OCI-LY1 (cell line): ENCODE measurements around the gene PTGS1.
A peak's percentile ranks its signal among the peaks of the same experiment; 100 is the strongest.

Source experiments
- H2AFZ ChIP-seq: fragments of 200-600 bp; sonication (generic), shearing (Covaris generic); 2 replicates; pipeline ENCODE4 v1.6.0; 2014; ENCODE audit warnings: antibody characterized with exemption, mild to moderate bottlenecking, low read length
- H3F3A ChIP-seq: fragments of 200-600 bp; sonication (generic), shearing (Covaris generic); 2 replicates; pipeline ENCODE4 v1.6.0; 2014; ENCODE audit warnings: mild to moderate bottlenecking, antibody characterized with exemption, low read length, moderate library complexity; ENCODE audit not compliant: insufficient read depth
- H3K27ac ChIP-seq: fragments of 200-600 bp; sonication (generic); 2 replicates; pipeline ENCODE4 v1.5.1; 2014; ENCODE audit warnings: low read length, mixed run types, mild to moderate bottlenecking, low read depth; ENCODE audit not compliant: poor library complexity, severe bottlenecking
- H3K27me3 ChIP-seq: fragments of 200-600 bp; sonication (generic); 2 replicates; pipeline ENCODE4 v1.6.0; 2014; ENCODE audit warnings: antibody characterized with exemption, mild to moderate bottlenecking, low read length, moderate library complexity; ENCODE audit not compliant: insufficient read depth
- H3K36me3 ChIP-seq: fragments of 200-600 bp; sonication (generic); 2 replicates; pipeline ENCODE4 v1.6.1; 2014; ENCODE audit warnings: mild to moderate bottlenecking, antibody characterized with exemption, low read length, moderate library complexity, mixed read lengths; ENCODE audit not compliant: insufficient read depth
- H3K4me1 ChIP-seq: fragments of 200-600 bp; sonication (generic); 2 replicates; pipeline ENCODE4 v1.5.1; 2014; ENCODE audit warnings: mild to moderate bottlenecking, low read length, moderate library complexity; ENCODE audit not compliant: insufficient read depth, severe bottlenecking
- H3K4me2 ChIP-seq: fragments of 200-600 bp; sonication (generic), shearing (Covaris generic); 2 replicates; pipeline ENCODE4 v1.6.1; 2014; ENCODE audit warnings: low read length
- H3K4me3 ChIP-seq: fragments of 200-600 bp; sonication (generic); 2 replicates; pipeline ENCODE4 v1.5.1; 2014; ENCODE audit warnings: low read length, low read depth, mild to moderate bottlenecking, mixed read lengths; ENCODE audit not compliant: poor library complexity, severe bottlenecking
- H3K79me2 ChIP-seq: fragments of 200-600 bp; shearing (Covaris generic); 2 replicates; pipeline ENCODE4 v1.6.1; 2016; ENCODE audit warnings: mixed run types, low read length, mixed read lengths; ENCODE audit not compliant: insufficient read depth
- H3K9ac ChIP-seq: fragments of 200-600 bp; sonication (generic), shearing (Covaris generic); 2 replicates; pipeline ENCODE4 v1.6.1; 2014; ENCODE audit warnings: mild to moderate bottlenecking, low read length, mixed read lengths
- H3K9me2 ChIP-seq: fragments of 200-600 bp; sonication (generic), shearing (Covaris generic); 2 replicates; pipeline ENCODE4 v1.6.1; 2014; ENCODE audit warnings: low read depth, mild to moderate bottlenecking, low read length, mixed read lengths
- H3K9me3 ChIP-seq: fragments of 200-600 bp; shearing (Covaris generic); 2 replicates; pipeline ENCODE4 v1.6.1; 2014; ENCODE audit warnings: low read length, mixed read lengths
- H4K20me1 ChIP-seq: fragments of 200-600 bp; sonication (generic), shearing (Covaris generic); 2 replicates; pipeline ENCODE4 v1.6.0; 2016; ENCODE audit warnings: mild to moderate bottlenecking, low read length; ENCODE audit not compliant: insufficient read depth
- EZH2 ChIP-seq: fragments of 200-600 bp; sonication (generic), shearing (Covaris generic); IDR thresholded peaks from 2 replicates; pipeline ENCODE4 v1.8.0; 2017; ENCODE audit warnings: borderline replicate concordance, mixed run types, mild to moderate bottlenecking, antibody characterized with exemption, low read length, moderate library complexity, mixed read lengths
- TF ChIP-seq, protein P1 (sequence below): fragments of 200-600 bp; sonication (generic), shearing (Covaris generic); IDR thresholded peaks from 2 replicates; pipeline ENCODE4 v1.5.1; 2017; ENCODE audit warnings: mild to moderate bottlenecking, antibody characterized with exemption, low read length, moderate library complexity, mixed read lengths

PTGS1 gene

DNA sequence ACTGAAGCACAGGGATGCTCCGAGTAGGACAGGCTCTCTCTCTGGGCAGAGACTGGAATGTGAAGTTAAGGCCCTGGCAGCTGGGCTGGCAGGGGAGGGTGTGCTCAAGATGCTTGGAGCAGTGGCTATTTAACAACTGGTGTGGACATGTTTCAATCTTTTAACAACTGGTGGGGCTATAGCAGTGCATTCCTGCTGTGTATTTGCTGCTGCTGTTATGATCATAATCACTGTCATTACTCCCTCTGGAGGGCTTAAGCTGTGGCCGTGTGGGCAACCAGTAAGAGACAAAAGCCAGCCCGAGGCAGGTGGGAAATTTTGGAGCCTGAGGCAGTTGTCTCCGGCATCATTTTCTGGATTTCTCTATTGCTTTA, 33.3 kb upstream of the PTGS1 start:
- Histone ChIP-seq H3K36me3 (no peaks in the 10 kb centered on the region), H3K27me3 (no peaks in the 10 kb centered on the region), H3F3A (no peaks in the 10 kb centered on the region), H3K9me3 (no peaks in the 10 kb centered on the region), H3K9ac (no peak overlapping the region), H3K4me1 (peaks cover 11% of the 10 kb centered on the region), H3K4me2 (no peak overlapping the region; the same call in 1 of the 2 replicates), H3K4me3 (peak overlapping the region; percentile 51), H2AFZ (no peak overlapping the region), H4K20me1 (no peaks in the 10 kb centered on the region), H3K9me2 (no peaks in the 10 kb centered on the region), H3K79me2 (no peaks in the 10 kb centered on the region), H3K27ac (no peak overlapping the region)
- no peak for TF ChIP-seq EZH2
- TF ChIP-seq, protein P1, sequence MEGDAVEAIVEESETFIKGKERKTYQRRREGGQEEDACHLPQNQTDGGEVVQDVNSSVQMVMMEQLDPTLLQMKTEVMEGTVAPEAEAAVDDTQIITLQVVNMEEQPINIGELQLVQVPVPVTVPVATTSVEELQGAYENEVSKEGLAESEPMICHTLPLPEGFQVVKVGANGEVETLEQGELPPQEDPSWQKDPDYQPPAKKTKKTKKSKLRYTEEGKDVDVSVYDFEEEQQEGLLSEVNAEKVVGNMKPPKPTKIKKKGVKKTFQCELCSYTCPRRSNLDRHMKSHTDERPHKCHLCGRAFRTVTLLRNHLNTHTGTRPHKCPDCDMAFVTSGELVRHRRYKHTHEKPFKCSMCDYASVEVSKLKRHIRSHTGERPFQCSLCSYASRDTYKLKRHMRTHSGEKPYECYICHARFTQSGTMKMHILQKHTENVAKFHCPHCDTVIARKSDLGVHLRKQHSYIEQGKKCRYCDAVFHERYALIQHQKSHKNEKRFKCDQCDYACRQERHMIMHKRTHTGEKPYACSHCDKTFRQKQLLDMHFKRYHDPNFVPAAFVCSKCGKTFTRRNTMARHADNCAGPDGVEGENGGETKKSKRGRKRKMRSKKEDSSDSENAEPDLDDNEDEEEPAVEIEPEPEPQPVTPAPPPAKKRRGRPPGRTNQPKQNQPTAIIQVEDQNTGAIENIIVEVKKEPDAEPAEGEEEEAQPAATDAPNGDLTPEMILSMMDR, result no peak

DNA sequence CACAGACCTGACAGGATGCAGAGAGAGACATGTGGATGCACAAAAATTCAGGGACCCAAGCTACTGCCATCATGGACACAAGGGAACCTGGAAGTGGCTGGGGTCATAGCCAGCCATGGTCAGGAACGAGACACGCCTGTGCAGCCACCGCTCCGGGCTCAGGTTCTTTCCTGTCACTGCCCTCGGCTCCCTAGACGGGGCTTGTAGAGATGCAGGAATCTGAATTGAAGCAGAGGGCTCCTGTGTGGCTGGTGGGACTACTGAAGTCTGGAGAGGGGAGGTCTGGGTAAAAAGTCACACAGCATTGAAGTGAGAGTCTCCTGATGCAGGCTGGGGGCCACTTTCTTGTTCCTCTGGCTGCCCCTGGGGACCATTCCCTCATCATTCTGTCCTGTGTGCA, 32.3 kb upstream of the PTGS1 start:
- Histone ChIP-seq H2AFZ (no peak overlapping the region), H3K27ac (no peak overlapping the region), H3K36me3 (no peaks in the 10 kb centered on the region), H3K4me3 (no peak overlapping the region), H3K9me2 (no peaks in the 10 kb centered on the region), H3F3A (no peaks in the 10 kb centered on the region), H3K4me1 (peaks cover 11% of the 10 kb centered on the region), H3K27me3 (no peaks in the 10 kb centered on the region), H4K20me1 (no peaks in the 10 kb centered on the region), H3K9ac (no peak overlapping the region), H3K9me3 (no peaks in the 10 kb centered on the region), H3K4me2 (no peak overlapping the region), H3K79me2 (no peaks in the 10 kb centered on the region)
- no peak for TF ChIP-seq EZH2

DNA sequence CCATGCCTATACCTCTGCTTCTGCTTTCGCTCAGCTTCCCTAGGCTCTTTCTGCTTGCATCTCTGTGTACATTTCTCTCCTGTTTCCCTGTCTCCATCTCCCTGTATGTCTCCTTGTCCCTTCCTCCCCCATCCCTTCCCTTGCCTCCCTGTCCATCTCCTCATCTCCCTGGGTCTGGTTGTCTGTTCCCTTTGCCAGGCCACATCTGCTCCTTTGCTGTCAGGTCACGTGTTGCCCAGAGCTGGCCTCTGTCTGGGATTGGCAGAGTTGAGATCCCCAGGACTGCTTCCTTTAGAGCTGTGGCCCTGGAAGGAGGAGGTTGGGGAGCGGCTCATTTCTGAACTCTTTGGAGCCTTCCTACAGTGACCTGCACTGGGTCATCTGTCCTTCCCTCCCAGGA, 31.8 kb upstream of the PTGS1 start:
- H3K9me2 ChIP-seq, result no peaks in the 10 kb centered on the region

DNA sequence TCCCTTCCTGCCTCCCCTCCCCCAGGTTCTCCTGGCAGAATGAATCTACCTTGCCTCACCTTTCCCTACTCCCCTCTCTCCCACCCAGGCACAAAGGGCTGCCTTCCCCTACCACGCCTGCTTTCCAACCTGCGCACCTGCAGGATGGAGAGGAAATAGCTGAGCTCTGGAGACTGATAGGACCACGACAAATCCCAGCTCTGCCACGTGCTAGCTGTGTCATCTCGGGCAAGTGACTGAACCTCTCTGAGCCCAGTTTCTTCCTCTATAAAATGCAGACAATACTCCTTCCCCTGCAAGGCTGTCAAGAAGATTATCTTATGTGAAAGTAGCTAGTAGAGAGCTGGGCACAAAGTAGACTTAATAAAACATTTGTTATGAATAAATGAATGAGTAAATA, 31.2 kb upstream of the PTGS1 start:
- H4K20me1 ChIP-seq, result no peaks in the 10 kb centered on the region
- H3K9me2 ChIP-seq, result no peaks in the 10 kb centered on the region
- no peaks in the 10 kb centered on the region for H3F3A ChIP-seq
- H3K9me3 ChIP-seq, result no peaks in the 10 kb centered on the region
- no peak overlapping the region for H3K9ac ChIP-seq
- no peak overlapping the region for H3K27ac ChIP-seq
- no peaks in the 10 kb centered on the region for H3K27me3 ChIP-seq
- H3K4me1 ChIP-seq, result peaks cover 11% of the 10 kb centered on the region
- no peak for TF ChIP-seq EZH2
- TF ChIP-seq, protein P1, result no peak
- no peaks in the 10 kb centered on the region for H3K36me3 ChIP-seq
- no peaks in the 10 kb centered on the region for H3K79me2 ChIP-seq
- H3K4me2 ChIP-seq, result no peak overlapping the region
- H3K4me3 ChIP-seq, result no peak overlapping the region
- no peak overlapping the region for H2AFZ ChIP-seq

More for the DNA sequence above, 31.8 kb upstream of the PTGS1 start:
- H3K27me3 ChIP-seq, result no peaks in the 10 kb centered on the region
- no peak overlapping the region for H3K4me3 ChIP-seq
- H3K27ac ChIP-seq, result no peak overlapping the region
- H3K4me1 ChIP-seq, result peaks cover 11% of the 10 kb centered on the region
- H3K79me2 ChIP-seq, result no peaks in the 10 kb centered on the region
- no peaks in the 10 kb centered on the region for H3F3A ChIP-seq
- no peaks in the 10 kb centered on the region for H4K20me1 ChIP-seq
- no peak overlapping the region for H3K9ac ChIP-seq
- TF ChIP-seq, protein P1, result no peak
- no peak for TF ChIP-seq EZH2
- H3K36me3 ChIP-seq, result no peaks in the 10 kb centered on the region
- no peak overlapping the region for H3K4me2 ChIP-seq
- H2AFZ ChIP-seq, result no peak overlapping the region
- no peaks in the 10 kb centered on the region for H3K9me3 ChIP-seq
